Endodermal cell (in vitro differentiated cells): Measurements from ENCODE around the gene C3orf85. TPM values are rescaled to one million over a fixed set of nuclear protein-coding genes. Genes with fewer than 3 reads are reported as not detected.

Experiments
- DNase-seq: peaks from one replicate; pipeline ENCODE4 v3.0.0-alpha.2; 2017
- H3K27ac ChIP-seq: 2 replicates; pipeline ENCODE4 v1.5.1; 2013; ENCODE audit warnings: mild to moderate bottlenecking, low read depth, low read length, moderate library complexity
- H3K27me3 ChIP-seq: 2 replicates; pipeline ENCODE4 v1.6.1; 2013; ENCODE audit warnings: mild to moderate bottlenecking, low read length, moderate library complexity; ENCODE audit not compliant: insufficient read depth, control insufficient read depth, poor library complexity, severe bottlenecking
- H3K36me3 ChIP-seq: 2 replicates; pipeline ENCODE4 v1.7.0; 2013; ENCODE audit warnings: mild to moderate bottlenecking, low read length, moderate library complexity; ENCODE audit not compliant: control insufficient read depth, insufficient read depth
- H3K4me1 ChIP-seq: one replicate; pipeline ENCODE4 v1.7.0; 2013; ENCODE audit warnings: low read length; ENCODE audit not compliant: control insufficient read depth, insufficient read depth
- H3K4me3 ChIP-seq: 2 replicates; pipeline ENCODE4 v1.5.1; 2013; ENCODE audit warnings: mild to moderate bottlenecking, low read length, moderate library complexity
- H3K9ac ChIP-seq: 2 replicates; pipeline ENCODE4 v1.6.1; 2013; ENCODE audit warnings: mild to moderate bottlenecking, low read length, moderate library complexity; ENCODE audit not compliant: poor library complexity, severe bottlenecking; ENCODE audit errors: extremely low read depth
- H3K9me3 ChIP-seq: 2 replicates; pipeline ENCODE4 v1.6.1; 2013; ENCODE audit warnings: mild to moderate bottlenecking, low read length, moderate library complexity; ENCODE audit not compliant: control insufficient read depth
- H3K27ac Mint-ChIP-seq: 2 replicates; pipeline ENCODE4 v1.8.0; 2020; ENCODE audit warnings: mixed read lengths
- H3K27me3 Mint-ChIP-seq: 2 replicates; pipeline ENCODE4 v1.8.0; 2021; ENCODE audit warnings: mild to moderate bottlenecking, mixed read lengths; ENCODE audit not compliant: insufficient read depth
- H3K36me3 Mint-ChIP-seq: 2 replicates; pipeline ENCODE4 v1.8.0; 2020; ENCODE audit warnings: low read depth, mixed read lengths
- H3K4me1 Mint-ChIP-seq: 2 replicates; pipeline ENCODE4 v1.8.0; 2020; ENCODE audit warnings: mixed read lengths
- H3K4me3 Mint-ChIP-seq: 2 replicates; pipeline ENCODE4 v1.8.0; 2020; ENCODE audit warnings: mild to moderate bottlenecking, moderate library complexity, mixed read lengths
- H3K9me3 Mint-ChIP-seq: 2 replicates; pipeline ENCODE4 v1.8.0; 2020; ENCODE audit warnings: mild to moderate bottlenecking, mixed read lengths
- WGBS, 2 experiments: methylation state at CpG; one replicate each; pipeline versions ENCODE4 v1.1.5 to v1.1.7; 2013; ENCODE audit warnings: missing lambda C conversion rate in 2 of 2, mixed read lengths in 1 of 2; ENCODE audit not compliant: insufficient coverage in 1 of 2, insufficient read length in 1 of 2; 5-methylcytosine and 5-hydroxymethylcytosine counted together
- total RNA-seq, 2 donors: library from RNA; stranded (reverse); fragmentation: NEBNext Ultra II Directional in 1 of 2; extraction: Animal tissue kit (Norgen Biotek cat#: 25700) in 1 of 2; gene quantifications; 2 replicates in 1 of 2; 3 replicates in 1 of 2; pipeline ENCODE4 v1.2.1, GENCODE V29; 2021
- TF ChIP-seq, protein P1 (sequence below): fragments of 200-600 bp; sonication (generic); conservative IDR thresholded peaks from 2 replicates; pipeline ENCODE4 v1.5.0; 2021; ENCODE audit warnings: antibody characterized with exemption, mild to moderate bottlenecking

Gene C3orf85
- total RNA-seq, 2 donors from 2014 or later: not detected

GRCh38 chr3:109118584-109118983 is 17.9 kb upstream of the C3orf85 start:
- Histone ChIP-seq H3K27ac (no peak overlapping the region), H3K27me3 (no peaks in the 10 kb centered on the region), H3K36me3 (no peaks in the 10 kb centered on the region), H3K4me3 (no peak overlapping the region), H3K9me3 (no peaks in the 10 kb centered on the region), H3K4me1 (no peaks in the 10 kb centered on the region), H3K9ac (no peak overlapping the region)
- no peak overlapping the region for H3K4me3 Mint-ChIP-seq
- peaks cover 7% of the 10 kb centered on the region for H3K4me1 Mint-ChIP-seq
- H3K27ac Mint-ChIP-seq: no peak overlapping the region
- H3K27me3 Mint-ChIP-seq: peaks cover 2% of the 10 kb centered on the region
- 94 to 100% methylated on average over 2 to 7 of the region's 7 CpGs for WGBS, 2 experiments
- no peak for DNase-seq
- TF ChIP-seq, protein P1, sequence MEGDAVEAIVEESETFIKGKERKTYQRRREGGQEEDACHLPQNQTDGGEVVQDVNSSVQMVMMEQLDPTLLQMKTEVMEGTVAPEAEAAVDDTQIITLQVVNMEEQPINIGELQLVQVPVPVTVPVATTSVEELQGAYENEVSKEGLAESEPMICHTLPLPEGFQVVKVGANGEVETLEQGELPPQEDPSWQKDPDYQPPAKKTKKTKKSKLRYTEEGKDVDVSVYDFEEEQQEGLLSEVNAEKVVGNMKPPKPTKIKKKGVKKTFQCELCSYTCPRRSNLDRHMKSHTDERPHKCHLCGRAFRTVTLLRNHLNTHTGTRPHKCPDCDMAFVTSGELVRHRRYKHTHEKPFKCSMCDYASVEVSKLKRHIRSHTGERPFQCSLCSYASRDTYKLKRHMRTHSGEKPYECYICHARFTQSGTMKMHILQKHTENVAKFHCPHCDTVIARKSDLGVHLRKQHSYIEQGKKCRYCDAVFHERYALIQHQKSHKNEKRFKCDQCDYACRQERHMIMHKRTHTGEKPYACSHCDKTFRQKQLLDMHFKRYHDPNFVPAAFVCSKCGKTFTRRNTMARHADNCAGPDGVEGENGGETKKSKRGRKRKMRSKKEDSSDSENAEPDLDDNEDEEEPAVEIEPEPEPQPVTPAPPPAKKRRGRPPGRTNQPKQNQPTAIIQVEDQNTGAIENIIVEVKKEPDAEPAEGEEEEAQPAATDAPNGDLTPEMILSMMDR: no peak
- H3K36me3 Mint-ChIP-seq: peaks cover 6% of the 10 kb centered on the region
- H3K9me3 Mint-ChIP-seq: peaks cover 12% of the 10 kb centered on the region

DNA sequence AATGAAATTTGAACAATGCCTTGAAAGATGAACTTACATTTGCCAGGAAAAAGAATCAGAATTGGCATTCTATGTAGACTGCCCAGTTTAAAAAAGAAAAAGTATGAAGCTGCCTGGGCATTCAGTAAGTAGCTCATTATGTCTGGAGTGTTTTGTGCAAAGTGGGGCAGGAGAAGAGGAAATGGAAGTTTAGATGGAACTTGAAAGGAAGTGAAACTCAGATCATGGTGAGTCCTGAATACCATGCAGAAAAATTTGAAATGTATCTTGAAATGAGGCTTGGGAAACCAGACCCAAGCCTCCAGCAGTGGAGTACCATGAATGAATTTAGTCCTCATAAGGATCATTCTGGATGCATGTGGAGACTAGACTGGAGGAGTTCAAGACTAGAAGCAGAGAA is 13.8 kb upstream of the C3orf85 start:
- no peaks in the 10 kb centered on the region for H3K27me3 ChIP-seq
- H3K9me3 ChIP-seq: no peaks in the 10 kb centered on the region
- no peaks in the 10 kb centered on the region for H3K4me1 ChIP-seq
- Mint-ChIP-seq H3K36me3 (peaks cover 8% of the 10 kb centered on the region), H3K4me3 (no peak overlapping the region), H3K27ac (no peak overlapping the region), H3K9me3 (peaks cover 18% of the 10 kb centered on the region), H3K27me3 (peaks cover 2% of the 10 kb centered on the region), H3K4me1 (peaks cover 12% of the 10 kb centered on the region)
- no peak for DNase-seq
- H3K36me3 ChIP-seq: no peaks in the 10 kb centered on the region
- no peak overlapping the region for H3K4me3 ChIP-seq
- no peak overlapping the region for H3K27ac ChIP-seq
- TF ChIP-seq, protein P1: no peak
- H3K9ac ChIP-seq: no peak overlapping the region

- no peaks in the 10 kb centered on the region for H3K36me3 ChIP-seq
- Mint-ChIP-seq H3K4me1 (peaks cover 9% of the 10 kb centered on the region), H3K27ac (no peak overlapping the region), H3K36me3 (peaks cover 8% of the 10 kb centered on the region), H3K9me3 (peaks cover 18% of the 10 kb centered on the region), H3K27me3 (peaks cover 2% of the 10 kb centered on the region), H3K4me3 (no peak overlapping the region)
- no peak overlapping the region for H3K9ac ChIP-seq
- no peak overlapping the region for H3K4me3 ChIP-seq
- H3K9me3 ChIP-seq: no peaks in the 10 kb centered on the region
- TF ChIP-seq, protein P1: no peak
- no peak overlapping the region for H3K27ac ChIP-seq
- no peak for DNase-seq
- no peaks in the 10 kb centered on the region for H3K4me1 ChIP-seq
- no peaks in the 10 kb centered on the region for H3K27me3 ChIP-seq
These were observed 10.6 kb upstream of the C3orf85 start for GRCh38 chr3:109125902-109126301.
